ENCODE data around the gene LGALS4.
"Not testable (repeated sequence)": the region's sequence is repeated elsewhere in the genome, so short reads cannot be mapped to it uniquely, and the experiment has no call there.

LGALS4 gene

DNA sequence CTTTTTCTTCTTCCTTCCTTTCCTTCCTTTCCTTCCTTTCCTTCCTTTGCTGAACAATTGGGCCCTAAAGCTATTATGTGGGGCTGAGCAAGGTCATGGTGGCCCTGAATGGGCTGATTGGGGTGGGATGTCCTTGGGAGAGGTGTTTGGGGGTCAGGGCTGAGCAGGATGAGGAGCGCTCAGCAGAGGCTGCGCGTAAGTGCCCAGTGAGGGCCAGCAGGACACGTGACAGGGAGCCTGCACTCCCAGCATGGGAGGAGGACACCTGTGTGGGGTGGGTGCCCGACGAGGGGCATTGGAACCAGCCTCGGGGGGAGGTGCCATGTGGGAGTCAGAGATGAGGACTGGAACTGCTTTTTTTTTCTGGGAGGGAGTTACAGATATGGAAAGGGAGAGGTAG, 34.0 kb downstream of the LGALS4 start:
- DNase-seq (ENCODE audit: low read depth) = no peak
- H3K4me3 ChIP-seq (ENCODE audit: low read length) = no peak overlapping the region
- TF ChIP-seq, protein P1, sequence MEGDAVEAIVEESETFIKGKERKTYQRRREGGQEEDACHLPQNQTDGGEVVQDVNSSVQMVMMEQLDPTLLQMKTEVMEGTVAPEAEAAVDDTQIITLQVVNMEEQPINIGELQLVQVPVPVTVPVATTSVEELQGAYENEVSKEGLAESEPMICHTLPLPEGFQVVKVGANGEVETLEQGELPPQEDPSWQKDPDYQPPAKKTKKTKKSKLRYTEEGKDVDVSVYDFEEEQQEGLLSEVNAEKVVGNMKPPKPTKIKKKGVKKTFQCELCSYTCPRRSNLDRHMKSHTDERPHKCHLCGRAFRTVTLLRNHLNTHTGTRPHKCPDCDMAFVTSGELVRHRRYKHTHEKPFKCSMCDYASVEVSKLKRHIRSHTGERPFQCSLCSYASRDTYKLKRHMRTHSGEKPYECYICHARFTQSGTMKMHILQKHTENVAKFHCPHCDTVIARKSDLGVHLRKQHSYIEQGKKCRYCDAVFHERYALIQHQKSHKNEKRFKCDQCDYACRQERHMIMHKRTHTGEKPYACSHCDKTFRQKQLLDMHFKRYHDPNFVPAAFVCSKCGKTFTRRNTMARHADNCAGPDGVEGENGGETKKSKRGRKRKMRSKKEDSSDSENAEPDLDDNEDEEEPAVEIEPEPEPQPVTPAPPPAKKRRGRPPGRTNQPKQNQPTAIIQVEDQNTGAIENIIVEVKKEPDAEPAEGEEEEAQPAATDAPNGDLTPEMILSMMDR (conservative IDR thresholded peaks at IDR 0.05; ENCODE audit: low read length) = no peak

DNA sequence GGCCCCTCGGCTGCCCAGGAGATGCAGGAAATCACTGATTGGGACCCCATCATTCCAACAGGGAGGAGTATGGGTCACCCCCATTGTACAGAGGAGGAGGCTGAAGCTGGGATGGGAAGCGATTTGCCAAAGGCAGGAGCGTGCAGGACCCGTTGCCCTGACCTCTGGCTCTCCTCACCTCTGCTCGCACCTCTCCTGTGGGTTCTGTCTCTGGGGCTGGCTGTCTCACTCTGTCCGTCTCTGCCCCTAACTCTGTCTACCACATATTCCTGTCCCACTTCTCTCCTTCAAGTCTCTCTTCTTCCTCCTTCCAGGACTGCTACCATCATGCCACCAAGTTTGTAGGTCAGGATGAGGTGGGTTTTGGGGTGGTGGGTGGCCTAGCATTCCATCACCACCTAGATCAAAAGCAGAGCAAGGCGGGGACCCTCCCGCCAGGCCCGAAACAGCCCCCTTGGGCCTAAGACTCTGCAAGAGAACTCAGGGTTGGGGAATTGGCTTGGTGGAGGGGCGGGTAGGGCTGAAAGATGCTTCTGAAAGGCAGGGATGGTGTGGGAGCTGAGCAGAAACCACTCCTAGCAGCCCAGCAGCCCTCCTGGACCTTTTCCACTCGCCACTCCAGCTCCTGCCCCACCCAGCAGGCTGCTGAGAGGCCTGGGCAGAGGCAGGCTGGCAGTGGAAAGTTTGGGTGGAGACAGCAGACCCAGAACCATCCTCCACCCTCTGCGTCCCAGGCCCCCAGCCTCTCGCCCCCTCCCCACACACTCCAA, 38.4 kb downstream of the LGALS4 start:
- no peak overlapping the region for H3K4me3 ChIP-seq (ENCODE audit: low read length)
- DNase-seq (ENCODE audit: low read depth) = no peak
- TF ChIP-seq, protein P1 (conservative IDR thresholded peaks at IDR 0.05; ENCODE audit: low read length) = no peak

DNA sequence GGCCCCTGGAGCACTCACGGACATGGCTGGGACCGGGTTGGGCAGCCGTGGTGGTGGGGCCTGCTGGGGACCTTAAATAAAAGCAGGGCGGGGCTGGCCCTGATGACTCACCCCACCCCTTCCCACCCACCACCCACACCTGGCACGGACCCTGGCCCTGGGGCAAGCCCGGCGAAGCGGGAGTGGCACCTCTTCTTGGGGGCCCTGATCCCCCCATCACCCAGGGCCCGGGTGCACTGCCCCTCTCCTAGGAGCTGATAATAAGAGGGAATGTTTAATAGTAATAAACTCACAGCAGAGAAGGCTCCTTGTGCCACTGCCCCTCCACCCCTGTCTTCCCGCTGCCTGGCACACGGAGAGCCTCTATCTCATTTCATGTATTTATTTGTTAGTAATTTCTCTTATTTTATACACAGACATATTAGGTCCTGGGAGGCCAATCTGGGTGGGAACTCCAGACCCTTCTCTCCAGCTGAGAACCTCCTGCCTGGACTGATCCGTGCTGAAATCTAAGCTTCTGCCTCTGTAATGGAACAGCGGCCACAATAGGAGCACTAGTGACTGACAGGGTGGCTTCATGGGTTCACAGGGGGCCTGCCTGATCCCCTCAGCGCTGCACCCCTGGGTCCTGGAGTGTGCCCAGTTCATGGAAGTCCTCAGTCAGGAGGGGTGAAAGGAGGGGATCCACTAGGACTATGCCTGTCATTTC, 39.1 kb downstream of the LGALS4 start, which contains the start of gene LGALS7:
TSS of gene LGALS7 (minus strand) at position 49 of the 709 bp plus-strand sequence. CDS start at position 24, 25 bp downstream.
- TF ChIP-seq, protein P1 (conservative IDR thresholded peaks at IDR 0.05; ENCODE audit: low read length) = no peak
- no peak within 1 kb of the TSS for H3K4me3 ChIP-seq (ENCODE audit: low read length)
- no peak for DNase-seq (ENCODE audit: low read depth)

DNA sequence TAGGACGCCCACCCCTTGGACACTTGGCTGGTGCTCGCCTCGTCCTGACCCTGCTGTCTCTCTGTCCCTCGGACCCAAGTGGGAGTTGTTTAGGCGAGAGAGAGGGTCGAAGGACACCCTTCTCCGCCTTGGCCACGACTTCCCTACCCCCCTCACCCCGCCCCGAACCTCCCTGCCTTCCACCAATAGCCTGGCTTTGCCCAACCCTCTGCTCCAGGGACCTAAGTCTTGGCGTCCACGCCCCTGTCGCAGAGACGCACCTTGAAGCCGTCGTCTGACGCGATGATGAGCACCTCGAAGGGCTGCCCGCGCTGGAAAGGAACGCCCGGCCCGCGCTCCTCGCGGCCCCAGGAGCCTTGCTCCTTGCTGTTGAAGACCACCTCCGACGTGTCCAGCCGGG, 41.2 kb downstream of the LGALS4 start:
- DNase-seq (ENCODE audit: low read depth) = not testable (repeated sequence)

DNA sequence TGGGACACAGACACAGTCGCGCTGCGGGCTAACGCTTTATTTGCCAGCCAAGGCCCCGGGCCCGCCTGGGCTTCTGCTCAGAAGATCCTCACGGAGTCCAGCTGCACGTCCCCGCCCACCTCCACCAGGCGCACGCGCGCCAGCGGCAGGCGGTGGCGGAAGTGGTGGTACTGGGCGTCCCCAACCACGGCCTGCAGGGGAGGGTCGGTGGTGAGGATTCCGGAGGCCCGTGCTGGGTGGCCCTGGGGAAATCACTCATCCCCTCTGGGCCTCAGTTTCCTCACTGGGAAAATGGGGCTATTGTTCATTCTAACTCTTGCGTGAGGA, 41.8 kb downstream of the LGALS4 start:
- not testable (repeated sequence) for DNase-seq (ENCODE audit: low read depth); H3K4me3 ChIP-seq (ENCODE audit: low read length)

More for the DNA sequence above, 41.2 kb downstream of the LGALS4 start:
- not testable (repeated sequence) for H3K4me3 ChIP-seq (ENCODE audit: low read length)

DNA sequence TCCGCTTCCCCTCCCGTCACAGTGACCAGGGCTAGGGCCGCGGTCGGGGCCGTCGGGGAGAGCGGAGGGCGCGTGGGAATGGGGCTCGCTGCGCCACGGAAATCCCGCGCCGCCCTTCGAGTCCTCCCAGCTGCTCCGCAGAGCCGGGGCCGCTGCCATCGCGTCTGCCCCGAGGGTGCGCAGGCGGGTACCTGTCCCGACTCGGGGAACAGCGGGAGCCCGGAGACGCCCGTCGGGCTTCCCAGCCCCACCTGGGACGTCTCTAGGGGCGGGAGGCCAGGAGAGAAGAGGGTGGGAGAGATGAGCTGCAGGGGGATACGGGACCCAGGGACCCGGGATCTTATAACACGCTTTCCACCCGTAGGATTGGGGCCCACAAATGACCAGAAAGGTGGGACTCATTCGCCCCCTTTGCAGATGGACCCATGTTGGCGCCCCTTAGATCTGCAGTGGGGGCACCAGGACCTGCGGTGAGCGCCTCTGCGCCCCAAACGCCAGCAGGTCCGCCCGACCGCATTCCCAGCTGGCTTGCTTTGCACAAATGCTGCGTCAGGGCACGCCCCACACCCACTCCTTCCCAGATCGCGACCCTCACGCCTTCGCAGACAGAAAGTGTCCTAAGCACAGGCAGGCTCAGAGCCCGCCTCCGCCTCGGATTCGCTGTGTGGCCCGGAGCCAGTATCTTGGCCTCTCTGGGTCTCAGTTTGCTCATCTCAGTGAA, 42.4 kb downstream of the LGALS4 start:
- not testable (repeated sequence) for DNase-seq (ENCODE audit: low read depth)

DNA sequence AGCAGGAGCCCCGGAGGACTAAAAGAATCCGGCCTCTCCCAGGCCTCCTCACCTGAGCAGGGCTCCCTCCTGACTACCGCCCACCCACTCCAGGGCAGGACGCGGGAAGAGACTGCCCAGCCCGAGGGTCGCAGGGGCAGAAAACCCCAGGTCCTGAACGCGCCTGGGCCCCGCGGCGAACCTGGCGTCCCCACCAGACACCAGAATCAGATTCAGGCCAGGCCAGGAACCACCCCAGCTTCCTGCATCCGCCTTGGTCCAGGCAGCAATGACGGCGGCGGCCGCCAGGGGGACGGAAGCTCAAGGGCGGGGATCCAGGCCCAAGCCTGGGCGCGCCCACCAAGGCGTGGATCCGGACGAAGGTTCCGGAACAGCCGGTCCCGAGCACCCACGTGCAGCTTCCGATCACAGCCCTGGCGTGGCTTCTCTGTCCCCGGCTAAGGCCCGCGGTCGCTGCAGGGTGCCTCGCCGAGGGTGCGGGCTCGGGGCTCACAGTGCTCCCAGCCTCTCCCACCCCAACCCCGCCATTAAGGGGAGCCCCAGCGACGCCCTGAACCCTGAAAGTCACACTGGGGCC, 43.0 kb downstream of the LGALS4 start:
- TF ChIP-seq, protein P1 (conservative IDR thresholded peaks at IDR 0.05; ENCODE audit: low read length) = peak; percentile 54

More for the DNA sequence above, 42.4 kb downstream of the LGALS4 start:
- H3K4me3 ChIP-seq (ENCODE audit: low read length) = not testable (repeated sequence)

DNA sequence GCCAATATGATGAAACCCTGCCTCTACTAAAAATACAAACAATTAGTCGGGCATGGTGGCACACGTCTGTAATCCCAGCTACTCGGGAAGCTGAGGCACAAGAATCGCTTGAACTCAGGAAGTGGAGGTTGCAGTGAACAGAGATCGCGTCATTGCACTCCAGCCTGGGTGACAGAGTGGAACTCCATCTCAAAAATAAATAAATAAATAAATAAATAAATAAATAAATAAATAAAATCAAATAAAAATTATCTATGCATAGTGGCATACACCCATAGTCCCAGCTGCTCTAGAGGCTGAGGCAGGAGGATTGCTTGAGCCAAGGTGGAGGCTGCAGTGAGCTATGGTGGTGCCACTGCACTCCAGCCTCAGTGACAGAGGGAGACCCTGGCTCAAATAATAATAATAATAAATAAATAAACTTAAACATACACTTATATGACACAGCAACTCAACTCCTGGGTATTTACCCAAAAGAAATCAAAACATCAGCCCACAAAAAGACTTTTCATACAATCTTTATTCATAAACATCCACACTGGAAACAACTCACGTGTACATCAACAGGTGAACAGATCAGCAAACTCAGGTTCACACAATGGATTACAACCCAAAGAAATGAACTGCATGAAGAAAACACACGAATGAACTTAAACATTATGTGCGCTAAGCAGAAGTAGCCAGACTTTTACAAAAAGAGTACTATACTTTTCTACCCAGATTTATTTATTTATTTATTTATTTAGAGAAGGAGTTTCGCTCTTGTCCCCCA, 46.3 kb downstream of the LGALS4 start:
- no peak for DNase-seq (ENCODE audit: low read depth)
- TF ChIP-seq, protein P1 (conservative IDR thresholded peaks at IDR 0.05; ENCODE audit: low read length) = no peak

More for the DNA sequence above, 43.0 kb downstream of the LGALS4 start:
- DNase-seq (ENCODE audit: low read depth) = peak; percentile 69
- no peak overlapping the region for H3K4me3 ChIP-seq (ENCODE audit: low read length)

More for the DNA sequence above, 46.3 kb downstream of the LGALS4 start:
- no peak overlapping the region for H3K4me3 ChIP-seq (ENCODE audit: low read length)
